ENCODE measurements around the gene PDE8B.

GRCh38 chr5:77312413-77312812 is 101.9 kb downstream of the PDE8B start:
- TF ChIP-seq CTCF (IDR thresholded peaks at IDR 0.05) (no peak), EZH2 (IDR thresholded peaks at IDR 0.05; ENCODE audit: borderline replicate concordance, insufficient read depth, low read depth, low read length, poor library complexity, severe bottlenecking) (no peak)
